PC-3 (cell line): ENCODE data around the gene KIF21A.

Experiments used
- EZH2 ChIP-seq: fragments of 300-600 bp; sonication (generic); IDR thresholded peaks from one replicate; pipeline ENCODE4 v1.6.1; 2017; ENCODE audit warnings: antibody characterized with exemption, mild to moderate bottlenecking, low read length; ENCODE audit not compliant: unreplicated experiment
- TF ChIP-seq, protein P1 (sequence below): fragments of 300-600 bp; sonication (generic); conservative IDR thresholded peaks from 2 replicates; pipeline ENCODE4 v1.5.1; 2017; ENCODE audit warnings: antibody characterized with exemption, low read depth, mild to moderate bottlenecking, low read length

DNA sequence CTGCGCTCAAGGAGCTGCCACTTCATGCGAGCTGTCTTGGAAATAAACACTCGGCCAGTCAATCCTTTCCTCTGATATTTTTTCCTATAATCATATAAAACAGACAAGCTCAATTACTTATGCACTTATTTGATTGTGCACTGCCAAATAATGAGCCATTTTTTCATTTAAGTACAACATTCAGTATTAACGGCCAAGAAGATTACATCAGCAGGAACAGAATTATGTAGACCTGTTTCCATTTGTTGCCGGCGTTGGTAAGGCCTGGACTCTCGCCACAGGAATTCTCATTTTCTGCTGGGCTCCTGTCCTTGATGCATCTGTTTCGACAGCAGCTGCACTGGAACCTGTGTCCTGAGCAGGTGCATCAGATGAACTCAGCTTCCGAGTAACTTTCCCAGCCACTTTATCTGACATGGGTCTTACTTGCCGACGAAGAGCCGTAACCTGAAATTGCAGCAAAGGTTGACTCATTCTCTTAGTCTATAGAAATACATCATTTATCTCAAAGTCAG is 110.2 kb downstream of the KIF21A start:
- no peak for TF ChIP-seq EZH2
- TF ChIP-seq, protein P1, sequence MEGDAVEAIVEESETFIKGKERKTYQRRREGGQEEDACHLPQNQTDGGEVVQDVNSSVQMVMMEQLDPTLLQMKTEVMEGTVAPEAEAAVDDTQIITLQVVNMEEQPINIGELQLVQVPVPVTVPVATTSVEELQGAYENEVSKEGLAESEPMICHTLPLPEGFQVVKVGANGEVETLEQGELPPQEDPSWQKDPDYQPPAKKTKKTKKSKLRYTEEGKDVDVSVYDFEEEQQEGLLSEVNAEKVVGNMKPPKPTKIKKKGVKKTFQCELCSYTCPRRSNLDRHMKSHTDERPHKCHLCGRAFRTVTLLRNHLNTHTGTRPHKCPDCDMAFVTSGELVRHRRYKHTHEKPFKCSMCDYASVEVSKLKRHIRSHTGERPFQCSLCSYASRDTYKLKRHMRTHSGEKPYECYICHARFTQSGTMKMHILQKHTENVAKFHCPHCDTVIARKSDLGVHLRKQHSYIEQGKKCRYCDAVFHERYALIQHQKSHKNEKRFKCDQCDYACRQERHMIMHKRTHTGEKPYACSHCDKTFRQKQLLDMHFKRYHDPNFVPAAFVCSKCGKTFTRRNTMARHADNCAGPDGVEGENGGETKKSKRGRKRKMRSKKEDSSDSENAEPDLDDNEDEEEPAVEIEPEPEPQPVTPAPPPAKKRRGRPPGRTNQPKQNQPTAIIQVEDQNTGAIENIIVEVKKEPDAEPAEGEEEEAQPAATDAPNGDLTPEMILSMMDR = no peak
